HFFc6 (cell line): ENCODE results near the gene MED16. TPM values are rescaled to one million over a fixed set of nuclear protein-coding genes. Genes with fewer than 3 reads are reported as not detected.
A peak's percentile ranks its signal among the peaks of the same experiment; 100 is the strongest.

Experiments used
- DNase-seq: peaks from one replicate; pipeline ENCODE4 v3.0.0-alpha.2; 2018
- H3K27ac Mint-ChIP-seq: 2 replicates; pipeline ENCODE4 v1.8.0; 2020; ENCODE audit warnings: mild to moderate bottlenecking, mixed read lengths
- H3K27me3 Mint-ChIP-seq: 2 replicates; pipeline ENCODE4 v1.8.0; 2021; ENCODE audit warnings: mild to moderate bottlenecking, moderate library complexity, mixed read lengths; ENCODE audit not compliant: insufficient read depth
- H3K36me3 Mint-ChIP-seq: 2 replicates; pipeline ENCODE4 v1.8.0; 2021; ENCODE audit warnings: low read depth, mixed read lengths
- H3K4me1 Mint-ChIP-seq: 2 replicates; pipeline ENCODE4 v1.8.0; 2020; ENCODE audit warnings: low read depth, mixed read lengths
- H3K4me3 Mint-ChIP-seq: 2 replicates; pipeline ENCODE4 v1.8.0; 2020; ENCODE audit warnings: mild to moderate bottlenecking, moderate library complexity, mixed read lengths
- H3K9me3 Mint-ChIP-seq: 2 replicates; pipeline ENCODE4 v1.8.0; 2020; ENCODE audit warnings: mild to moderate bottlenecking, mixed read lengths
- CTCF ChIP-seq: fragments of 200-600 bp; sonication (generic); IDR thresholded peaks from 2 replicates; pipeline ENCODE4 v1.5.0; 2021; ENCODE audit warnings: antibody characterized with exemption, mild to moderate bottlenecking
- total RNA-seq, 6 experiments: library from RNA; stranded (reverse); fragmentation: NEBNext Ultra II Directional; extraction: Animal tissue kit (Norgen Biotek cat#: 25700); gene quantifications; 2 replicates in 1 of 6; 3 replicates in 5 of 6; pipeline ENCODE4 v1.2.3, GENCODE V29; 2021

Gene MED16
- total RNA-seq, 6 experiments from 2014 or later = 58.1 to 91.0 (median 70.9) TPM

GRCh38 chr19:876780-877314 is 16.1 kb downstream of the MED16 start:
- H3K4me1 Mint-ChIP-seq = no peaks in the 10 kb centered on the region
- DNase-seq = no peak
- no peak for TF ChIP-seq CTCF
- no peak overlapping the region for H3K4me3 Mint-ChIP-seq
- H3K9me3 Mint-ChIP-seq = no peaks in the 10 kb centered on the region
- H3K36me3 Mint-ChIP-seq = peaks cover 17% of the 10 kb centered on the region
- peaks cover 4% of the 10 kb centered on the region; the same call in 1 of the 2 replicates for H3K27me3 Mint-ChIP-seq
- no peak overlapping the region for H3K27ac Mint-ChIP-seq

GRCh38 chr19:876089-876488 is 16.9 kb downstream of the MED16 start:
- Mint-ChIP-seq H3K36me3 (peaks cover 10% of the 10 kb centered on the region), H3K4me1 (no peaks in the 10 kb centered on the region), H3K27ac (no peak overlapping the region), H3K4me3 (no peak overlapping the region), H3K27me3 (peaks cover 4% of the 10 kb centered on the region; the same call in 1 of the 2 replicates), H3K9me3 (no peaks in the 10 kb centered on the region)
- DNase-seq = no peak
- TF ChIP-seq CTCF = no peak

GRCh38 chr19:875265-875879 is 17.6 kb downstream of the MED16 start:
- no peak for DNase-seq
- H3K4me1 Mint-ChIP-seq = peaks cover 1% of the 10 kb centered on the region
- no peaks in the 10 kb centered on the region for H3K9me3 Mint-ChIP-seq
- no peak overlapping the region for H3K27ac Mint-ChIP-seq
- peaks cover 7% of the 10 kb centered on the region; the same call in 1 of the 2 replicates for H3K36me3 Mint-ChIP-seq
- TF ChIP-seq CTCF = no peak
- H3K4me3 Mint-ChIP-seq = no peak overlapping the region
- H3K27me3 Mint-ChIP-seq = peaks cover 4% of the 10 kb centered on the region

- TF ChIP-seq CTCF = no peak
- peaks cover 7% of the 10 kb centered on the region; the same call in 1 of the 2 replicates for H3K36me3 Mint-ChIP-seq
- H3K27me3 Mint-ChIP-seq = peaks cover 7% of the 10 kb centered on the region
- no peak overlapping the region for H3K27ac Mint-ChIP-seq
- peaks cover 16% of the 10 kb centered on the region for H3K4me1 Mint-ChIP-seq
- no peaks in the 10 kb centered on the region for H3K9me3 Mint-ChIP-seq
- no peak for DNase-seq
- H3K4me3 Mint-ChIP-seq = no peak overlapping the region
Observed at GRCh38 chr19:873561-874041, 19.4 kb downstream of the MED16 start.

GRCh38 chr19:873084-873483 is 19.9 kb downstream of the MED16 start:
- H3K4me1 Mint-ChIP-seq = peaks cover 16% of the 10 kb centered on the region
- peaks cover 7% of the 10 kb centered on the region for H3K27me3 Mint-ChIP-seq
- H3K4me3 Mint-ChIP-seq = no peak overlapping the region
- DNase-seq = peak; percentile 70
- no peaks in the 10 kb centered on the region for H3K9me3 Mint-ChIP-seq
- TF ChIP-seq CTCF = no peak
- H3K27ac Mint-ChIP-seq = no peak overlapping the region
- H3K36me3 Mint-ChIP-seq = peaks cover 7% of the 10 kb centered on the region; the same call in 1 of the 2 replicates
